Activated CD8-positive, alpha-beta T cell treated with anti-CD3 and anti-CD28 coated beads for 36 hours (primary cell): ENCODE data around the gene HERC5. TPM values are rescaled to one million over a fixed set of nuclear protein-coding genes. Genes with fewer than 3 reads are reported as not detected.

Experiments used
- ATAC-seq: fragments of 200-7000 bp; cut with Tn5 transposase; one replicate; pipeline ENCODE4 v1.10.0; 2021; ENCODE audit warnings: mild to moderate bottlenecking, moderate library complexity
- CTCF ChIA-PET: fragments of 350-600 bp; sonication (Branson Sonifier 250); formaldehyde crosslinking; loops from one replicate; lab custom pipeline; 2021; ENCODE audit warnings: antibody characterized with exemption; lab: Charles Lee
- POLR2A ChIA-PET: fragments of 350-600 bp; sonication (Branson Sonifier 250); formaldehyde crosslinking; loops from one replicate; lab custom pipeline; 2021; ENCODE audit warnings: antibody characterized with exemption; lab: Charles Lee
- DNase-seq: peaks from one replicate; pipeline ENCODE4 v3.0.0-alpha.2; 2020
- H3K27ac Mint-ChIP-seq: one replicate; pipeline ENCODE4 v1.8.0; 2021; ENCODE audit warnings: mild to moderate bottlenecking, mixed read lengths
- H3K27me3 Mint-ChIP-seq: one replicate; pipeline ENCODE4 v1.8.0; 2021; ENCODE audit warnings: mixed read lengths
- H3K36me3 Mint-ChIP-seq: one replicate; pipeline ENCODE4 v1.8.0; 2021; ENCODE audit warnings: low read depth, mixed read lengths
- H3K4me1 Mint-ChIP-seq: one replicate; pipeline ENCODE4 v1.8.0; 2021; ENCODE audit warnings: low read depth, mixed read lengths
- H3K4me3 Mint-ChIP-seq: one replicate; pipeline ENCODE4 v1.8.0; 2021; ENCODE audit warnings: mild to moderate bottlenecking, moderate library complexity, mixed read lengths
- H3K9me3 Mint-ChIP-seq: one replicate; pipeline ENCODE4 v1.8.0; 2021; ENCODE audit warnings: mixed read lengths
- CTCF ChIP-seq: fragments of 200-600 bp; IDR thresholded peaks from one replicate; pipeline ENCODE4 v1.8.0; 2022; ENCODE audit warnings: antibody characterized with exemption, mild to moderate bottlenecking
- intact Hi-C: fragments of 100-400 bp; cut with micrococcal nuclease; formaldehyde crosslinking; loops from one replicate; pipeline ENCODE4 v1.10.0; 2022
- total RNA-seq, 2 experiments: library from RNA; stranded (reverse); gene quantifications; one replicate each; pipeline ENCODE4 v1.2.3, GENCODE V29; 2021

Gene HERC5
- total RNA-seq = 10 to 100 TPM; 10.2 to 10.5 TPM

GRCh38 chr4:88456670-88457306, at the start of gene HERC5:
HERC5 (plus strand) TSS chr4:88457119; CDS start chr4:88457270, 151 bp downstream.
- no peak for TF ChIP-seq CTCF
- intact Hi-C loops = loop anchor here (5.0 to 10.0 kb wide), 2 partner anchors 74 to 172 kb away; partner anchors contain the start of gene PPM1K
- ChIA-PET CTCF (interaction anchor here (0.9 to 2.2 kb wide), 7 partner anchors 8 to 173 kb away, joined by 3 to 7 read pairs (median 4); partner anchors contain the start of genes HERC6 and PPM1K), POLR2A (interaction anchor here (0.6 to 1.7 kb wide), 5 partner anchors 20 to 173 kb away, joined by 3 to 11 read pairs (median 4); partner anchors contain the start of gene PPM1K)
- DNase-seq = peak; percentile 93
- Mint-ChIP-seq H3K9me3 (peaks cover 2% of the 10 kb centered on the region), H3K4me3 (peak within 1 kb of the TSS; percentile 97), H3K27ac (peak within 1 kb of the TSS; percentile 99), H3K36me3 (peaks cover 3% of the 10 kb centered on the region), H3K4me1 (peaks cover 11% of the 10 kb centered on the region), H3K27me3 (peaks cover 5% of the 10 kb centered on the region)
- peak; percentile 95 for ATAC-seq

- POLR2A ChIA-PET = no interaction called here
- Mint-ChIP-seq H3K4me1 (peaks cover 7% of the 10 kb centered on the region), H3K9me3 (no peaks in the 10 kb centered on the region), H3K27ac (no peak overlapping the region), H3K4me3 (no peak overlapping the region), H3K36me3 (peaks cover 7% of the 10 kb centered on the region), H3K27me3 (no peaks in the 10 kb centered on the region)
- intact Hi-C loops = no loop called here
- no peak for DNase-seq
- TF ChIP-seq CTCF = no peak
- CTCF ChIA-PET = no interaction called here
- ATAC-seq = no peak
Measured at GRCh38 chr4:88409206-88409605, 47.7 kb upstream of the HERC5 start.

GRCh38 chr4:88409789-88410188, 47.1 kb upstream of the HERC5 start:
- intact Hi-C loops = no loop called here

GRCh38 chr4:88411491-88412096, 45.3 kb upstream of the HERC5 start:
- H3K4me1 Mint-ChIP-seq = peaks cover 7% of the 10 kb centered on the region
- ATAC-seq (peak; percentile 74), DNase-seq (peak; percentile 27)
- no peak overlapping the region for H3K27ac Mint-ChIP-seq
- TF ChIP-seq CTCF = no peak
- H3K27me3 Mint-ChIP-seq = no peaks in the 10 kb centered on the region
- ChIA-PET CTCF (no interaction called here), POLR2A (interaction anchor here (0.6 kb wide), 1 partner anchor 89 kb away, joined by 3 read pairs; no protein-coding TSS in a partner anchor)
- H3K4me3 Mint-ChIP-seq = no peak overlapping the region
- intact Hi-C loops = no loop called here
- no peaks in the 10 kb centered on the region for H3K9me3 Mint-ChIP-seq
- peaks cover 7% of the 10 kb centered on the region for H3K36me3 Mint-ChIP-seq

More at GRCh38 chr4:88409789-88410188, 47.1 kb upstream of the HERC5 start:
- H3K9me3 Mint-ChIP-seq = no peaks in the 10 kb centered on the region
- no peak for TF ChIP-seq CTCF
- DNase-seq = no peak
- no peaks in the 10 kb centered on the region for H3K27me3 Mint-ChIP-seq
- peaks cover 7% of the 10 kb centered on the region for H3K36me3 Mint-ChIP-seq
- H3K27ac Mint-ChIP-seq = no peak overlapping the region
- H3K4me3 Mint-ChIP-seq = no peak overlapping the region
- ChIA-PET POLR2A (interaction anchor here (0.7 kb wide), 1 partner anchor 395 kb away, joined by 3 read pairs; no protein-coding TSS in a partner anchor), CTCF (no interaction called here)
- peaks cover 7% of the 10 kb centered on the region for H3K4me1 Mint-ChIP-seq
- no peak for ATAC-seq

- H3K4me1 Mint-ChIP-seq = peaks cover 4% of the 10 kb centered on the region
- H3K4me3 Mint-ChIP-seq = no peak overlapping the region
- no peaks in the 10 kb centered on the region for H3K27me3 Mint-ChIP-seq
- ChIA-PET CTCF (interaction anchor here (1.7 kb wide), 1 partner anchor 13 kb away, joined by 6 read pairs; no protein-coding TSS in a partner anchor), POLR2A (no interaction called here)
- peaks cover 7% of the 10 kb centered on the region for H3K36me3 Mint-ChIP-seq
- H3K27ac Mint-ChIP-seq = no peak overlapping the region
- ATAC-seq (no peak), DNase-seq (no peak)
- intact Hi-C loops = no loop called here
- H3K9me3 Mint-ChIP-seq = no peaks in the 10 kb centered on the region
- no peak for TF ChIP-seq CTCF
Measured at GRCh38 chr4:88413801-88414200, 43.1 kb upstream of the HERC5 start.
